GM12872 (cell line): Measurements from ENCODE around the gene ATP6V1F.

Source experiments
- TF ChIP-seq, protein P1 (sequence below): IDR thresholded peaks from 3 replicates; pipeline ENCODE4 v1.5.1; 2011; ENCODE audit warnings: low read depth, mild to moderate bottlenecking, low read length, moderate library complexity; ENCODE audit not compliant: insufficient read depth

ATP6V1F gene

DNA sequence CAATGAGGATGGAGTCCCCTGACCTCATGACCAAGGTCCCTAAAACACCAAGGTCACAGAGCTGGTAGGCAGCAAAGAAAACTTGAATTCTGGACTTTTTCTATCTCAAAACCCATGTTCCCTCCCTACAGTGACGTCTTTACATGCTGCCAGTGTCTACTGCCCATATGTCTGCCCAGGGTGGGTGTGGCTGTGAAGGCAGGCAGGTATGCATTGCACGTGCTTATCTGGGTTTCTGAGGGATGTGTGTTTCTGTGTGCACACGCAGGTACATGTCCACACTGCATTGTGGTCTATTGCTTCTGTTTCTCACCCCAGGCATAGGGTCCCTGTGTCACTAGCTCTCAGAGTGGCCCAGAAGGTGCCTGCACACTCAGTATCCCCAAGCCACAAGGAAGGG, 13.5 kb downstream of the ATP6V1F start:
- TF ChIP-seq, protein P1, sequence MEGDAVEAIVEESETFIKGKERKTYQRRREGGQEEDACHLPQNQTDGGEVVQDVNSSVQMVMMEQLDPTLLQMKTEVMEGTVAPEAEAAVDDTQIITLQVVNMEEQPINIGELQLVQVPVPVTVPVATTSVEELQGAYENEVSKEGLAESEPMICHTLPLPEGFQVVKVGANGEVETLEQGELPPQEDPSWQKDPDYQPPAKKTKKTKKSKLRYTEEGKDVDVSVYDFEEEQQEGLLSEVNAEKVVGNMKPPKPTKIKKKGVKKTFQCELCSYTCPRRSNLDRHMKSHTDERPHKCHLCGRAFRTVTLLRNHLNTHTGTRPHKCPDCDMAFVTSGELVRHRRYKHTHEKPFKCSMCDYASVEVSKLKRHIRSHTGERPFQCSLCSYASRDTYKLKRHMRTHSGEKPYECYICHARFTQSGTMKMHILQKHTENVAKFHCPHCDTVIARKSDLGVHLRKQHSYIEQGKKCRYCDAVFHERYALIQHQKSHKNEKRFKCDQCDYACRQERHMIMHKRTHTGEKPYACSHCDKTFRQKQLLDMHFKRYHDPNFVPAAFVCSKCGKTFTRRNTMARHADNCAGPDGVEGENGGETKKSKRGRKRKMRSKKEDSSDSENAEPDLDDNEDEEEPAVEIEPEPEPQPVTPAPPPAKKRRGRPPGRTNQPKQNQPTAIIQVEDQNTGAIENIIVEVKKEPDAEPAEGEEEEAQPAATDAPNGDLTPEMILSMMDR: no peak

DNA sequence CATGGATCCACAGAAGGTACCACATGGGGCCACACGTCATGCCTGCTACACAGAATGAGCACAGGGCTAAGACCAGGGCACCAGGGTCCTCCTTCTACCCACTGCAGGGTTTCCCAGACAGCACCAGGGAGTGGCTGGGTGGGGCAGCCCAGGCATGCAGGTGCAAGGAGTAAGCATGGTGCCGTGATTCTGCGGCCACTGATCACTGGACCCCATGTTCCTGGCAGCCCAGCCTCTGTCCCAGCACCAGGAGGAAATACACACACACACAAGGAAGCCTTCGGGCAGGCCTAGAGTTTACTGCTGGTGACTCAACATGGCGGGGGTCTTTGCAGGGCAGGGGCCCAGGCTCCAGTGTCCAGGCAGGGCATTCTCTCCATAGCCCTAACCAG, 13.9 kb downstream of the ATP6V1F start:
- TF ChIP-seq, protein P1: no peak

DNA sequence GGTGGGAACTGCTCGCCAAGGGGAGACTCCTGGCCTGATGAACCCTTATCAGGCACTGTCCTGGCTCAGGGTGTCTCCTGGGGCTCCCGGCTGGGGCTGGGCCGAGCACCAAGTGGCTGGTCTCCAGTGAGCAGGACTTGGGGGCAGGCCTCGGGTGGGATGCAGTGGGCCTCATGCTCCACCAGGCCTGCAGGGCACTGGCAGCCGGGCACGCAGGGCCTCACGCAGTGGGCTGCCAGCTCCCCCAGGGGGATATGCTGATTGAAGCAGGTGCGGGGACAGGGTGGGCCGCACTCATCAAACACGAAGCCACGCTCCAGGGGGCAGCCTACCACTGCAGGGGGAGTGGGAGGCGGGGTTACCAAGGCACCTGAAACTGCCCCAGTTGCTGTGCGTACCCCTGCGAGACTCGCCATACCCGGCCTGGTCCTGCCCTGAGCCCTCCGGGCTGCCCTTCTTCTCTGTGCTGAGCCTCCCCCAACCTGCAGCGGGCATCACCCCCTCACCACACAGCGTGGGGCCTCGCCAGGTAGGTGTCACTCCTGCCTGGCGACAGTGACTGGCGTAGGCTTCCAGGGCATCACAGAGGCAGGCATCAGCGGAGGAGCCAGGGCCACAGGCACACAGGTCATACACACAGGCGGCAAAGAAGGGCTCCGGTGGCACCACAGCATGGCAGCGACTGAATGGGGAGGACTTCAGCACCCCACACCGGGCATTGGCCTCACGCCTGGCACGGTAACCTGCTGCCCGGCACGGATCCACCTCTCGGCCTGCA, 14.5 kb downstream of the ATP6V1F start:
- TF ChIP-seq, protein P1: no peak

DNA sequence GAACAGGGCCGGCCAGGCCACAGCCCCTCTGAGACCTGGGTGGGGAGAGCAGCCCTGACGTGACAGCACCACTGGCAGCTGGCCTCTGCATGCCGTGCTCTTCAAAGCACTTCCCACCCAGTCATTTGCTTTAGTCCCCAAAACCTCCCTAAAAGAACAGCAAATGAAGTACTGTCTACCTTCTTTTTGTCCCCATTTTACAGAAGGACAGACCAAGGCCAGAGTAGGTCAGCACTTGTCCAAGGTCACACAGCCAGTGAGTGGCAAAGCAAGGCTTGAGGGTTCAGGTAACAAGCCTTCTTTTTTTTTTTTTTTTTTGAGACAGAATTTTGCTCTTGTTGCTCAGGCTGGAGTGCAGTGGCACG, 15.1 kb downstream of the ATP6V1F start:
- TF ChIP-seq, protein P1: no peak

GRCh38 chr7:128878226-128879105, 15.8 kb downstream of the ATP6V1F start:
- TF ChIP-seq, protein P1: no peak

GRCh38 chr7:128879461-128879938, 16.8 kb downstream of the ATP6V1F start:
- TF ChIP-seq, protein P1: no peak

- TF ChIP-seq, protein P1: peak; percentile 78
Measured at GRCh38 chr7:128879939-128880746, 17.5 kb downstream of the ATP6V1F start.
